ENCODE data around the gene PCSK4. TPM values are rescaled to one million over a fixed set of nuclear protein-coding genes. Genes with fewer than 3 reads are reported as not detected.
A peak's percentile ranks its signal among the peaks of the same experiment; 100 is the strongest.

The PCSK4 gene
- total and polyA plus RNA-seq, 2 of the 4 experiments (the other 2 are of a cell fraction) = 0.72 to 1.7 TPM

DNA sequence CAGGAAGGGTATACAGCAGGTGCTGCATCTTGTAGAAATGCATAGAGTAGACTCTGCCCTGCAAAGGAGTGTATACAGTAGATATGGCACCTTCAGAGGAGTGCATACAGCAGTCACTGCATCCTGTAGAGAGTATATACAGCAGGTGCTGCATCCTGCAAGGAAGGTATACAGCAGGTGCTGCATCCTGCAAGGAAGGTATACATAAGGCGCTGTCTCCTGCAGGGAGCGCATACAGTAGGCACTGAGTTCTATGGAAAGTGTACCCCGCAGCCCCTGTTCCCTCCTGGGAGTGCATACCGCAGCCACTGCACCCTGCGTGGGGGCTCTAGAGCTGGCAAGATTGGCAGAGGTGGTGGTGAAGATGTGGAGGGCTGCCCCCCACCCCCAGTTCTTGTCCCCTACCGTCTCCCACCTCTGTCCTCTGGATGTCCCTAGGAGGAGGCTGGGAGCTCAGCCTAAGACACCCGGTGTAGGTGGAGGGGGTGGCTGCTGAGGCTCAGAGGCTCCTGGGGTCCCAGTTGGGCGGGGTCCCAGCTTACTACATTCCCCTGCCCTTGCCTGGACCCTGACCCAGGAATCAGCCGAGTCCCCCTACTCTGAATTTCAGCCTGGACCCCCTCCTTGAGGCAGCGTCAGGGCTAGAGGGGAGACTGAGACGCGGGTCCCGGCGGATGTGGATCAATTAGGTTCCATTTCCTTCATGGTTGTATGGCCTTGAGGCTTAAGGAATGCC, 25.0 kb upstream of the PCSK4 start (continued):
- TF ChIP-seq, protein P1, sequence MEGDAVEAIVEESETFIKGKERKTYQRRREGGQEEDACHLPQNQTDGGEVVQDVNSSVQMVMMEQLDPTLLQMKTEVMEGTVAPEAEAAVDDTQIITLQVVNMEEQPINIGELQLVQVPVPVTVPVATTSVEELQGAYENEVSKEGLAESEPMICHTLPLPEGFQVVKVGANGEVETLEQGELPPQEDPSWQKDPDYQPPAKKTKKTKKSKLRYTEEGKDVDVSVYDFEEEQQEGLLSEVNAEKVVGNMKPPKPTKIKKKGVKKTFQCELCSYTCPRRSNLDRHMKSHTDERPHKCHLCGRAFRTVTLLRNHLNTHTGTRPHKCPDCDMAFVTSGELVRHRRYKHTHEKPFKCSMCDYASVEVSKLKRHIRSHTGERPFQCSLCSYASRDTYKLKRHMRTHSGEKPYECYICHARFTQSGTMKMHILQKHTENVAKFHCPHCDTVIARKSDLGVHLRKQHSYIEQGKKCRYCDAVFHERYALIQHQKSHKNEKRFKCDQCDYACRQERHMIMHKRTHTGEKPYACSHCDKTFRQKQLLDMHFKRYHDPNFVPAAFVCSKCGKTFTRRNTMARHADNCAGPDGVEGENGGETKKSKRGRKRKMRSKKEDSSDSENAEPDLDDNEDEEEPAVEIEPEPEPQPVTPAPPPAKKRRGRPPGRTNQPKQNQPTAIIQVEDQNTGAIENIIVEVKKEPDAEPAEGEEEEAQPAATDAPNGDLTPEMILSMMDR (conservative IDR thresholded peaks at IDR 0.05; ENCODE audit: low read depth, low read length) = no peak

DNA sequence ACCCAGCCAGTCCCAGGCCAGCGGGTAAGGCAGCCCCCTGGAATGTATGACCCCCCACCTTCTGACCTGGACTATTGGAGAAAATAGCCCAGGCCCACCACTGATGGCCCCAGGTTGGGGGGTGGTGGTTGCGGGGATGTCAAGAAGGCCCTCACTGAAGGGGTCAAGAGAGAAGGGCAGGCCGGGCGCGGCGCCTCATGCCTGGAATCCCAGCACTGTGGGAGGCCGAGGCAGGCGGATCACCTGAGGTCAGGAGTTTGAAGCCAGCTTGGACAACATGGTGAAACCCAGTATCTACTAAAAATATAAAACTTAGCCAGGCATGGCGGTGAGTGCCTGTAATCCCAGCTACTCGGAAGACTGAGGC, 24.1 kb upstream of the PCSK4 start:
- ChIA-PET POLR2A (ENCODE audit: unreplicated experiment) (no interaction called here), CTCF (interaction anchor here (0.7 kb wide), 1 partner anchor 52 kb away, joined by 11 read pairs; no protein-coding TSS in a partner anchor)
- Histone ChIP-seq H4K91ac (ENCODE audit: insufficient read depth, low read depth, low read length) (no peak overlapping the region), H3K9me1 (ENCODE audit: insufficient read depth, low read length) (no peaks in the 10 kb centered on the region), H3K27me3 (ENCODE audit: control insufficient read depth, insufficient read depth, low read length) (no peaks in the 10 kb centered on the region; the same call in 1 of the 2 replicates), H3K27ac (ENCODE audit: insufficient read depth, low read length) (no peak overlapping the region), H2BK15ac (ENCODE audit: low read depth, low read length) (no peak overlapping the region), H2AFZ (replicated peaks; ENCODE audit: low read length, poor library complexity) (no peak overlapping the region), H2BK20ac (ENCODE audit: low read depth, low read length) (no peak overlapping the region), H4K8ac (ENCODE audit: low read depth in 2 of 2, low read length in 2 of 2) (no peak overlapping the region; a peak in 2 of 4 replicates), H2AK9ac (replicated peaks; ENCODE audit: low read depth, low read length, poor library complexity) (no peak overlapping the region), H3K4me1 (ENCODE audit: control insufficient read depth, insufficient read depth, low read length) (peaks cover 4% of the 10 kb centered on the region; the same call in 1 of the 2 replicates), H2BK5ac (ENCODE audit: low read depth, low read length, poor library complexity, severe bottlenecking) (no peak overlapping the region), H2BK120ac (ENCODE audit: low read depth, low read length) (no peak overlapping the region), H3K4ac (ENCODE audit: low read depth, low read length) (peak overlapping the region; percentile 64), H4K5ac (ENCODE audit: low read depth, low read length) (no peak overlapping the region), H2AK5ac (ENCODE audit: low read depth, low read length) (peak overlapping the region; percentile 50; the same call in 1 of the 2 replicates), H4K20me1 (ENCODE audit: insufficient read depth, low read length) (peaks cover 6% of the 10 kb centered on the region; the same call in 1 of the 2 replicates), H3K14ac (replicated peaks; ENCODE audit: low read depth, low read length) (no peak overlapping the region), H3K4me3 (ENCODE audit: insufficient read depth, low read depth, low read length) (no peak overlapping the region), H3K9ac (ENCODE audit: low read depth, low read length) (no peak overlapping the region), H3K79me1 (ENCODE audit: low read depth in 1 of 2, low read length in 2 of 2) (peaks cover 4 to 15% of the 10 kb centered on the region in 2 experiments; a peak in 1 of 4 replicates), H3K23ac (ENCODE audit: low read depth, low read length) (no peak overlapping the region), H3K9me3 (ENCODE audit: control insufficient read depth, insufficient read depth, low read length) (peaks cover 2% of the 10 kb centered on the region; the same call in 1 of the 2 replicates), H3K18ac (ENCODE audit: low read depth, low read length) (no peak overlapping the region), H3K56ac (ENCODE audit: extremely low read depth, insufficient read depth, low read length) (no peak overlapping the region), H3K36me3 (ENCODE audit: control insufficient read depth, insufficient read depth, low read length) (peaks cover 4% of the 10 kb centered on the region; the same call in 1 of the 2 replicates), H3K4me2 (ENCODE audit: low read depth, low read length) (no peak overlapping the region)
- no peak for DNase-seq
- BruUV-seq (replicated peaks) = no TSS peak
- ATAC-seq (ENCODE audit: low read depth) = no peak
- dilution Hi-C loops (cut with HindIII; ENCODE audit: low sequenced_read_pairs, unreplicated experiment) (no loop called here), intact Hi-C loops (cut with micrococcal nuclease) (no loop called here), in situ Hi-C loops (cut with MboI; ENCODE audit: low sequenced_read_pairs) (no loop called here)
- 100% methylated on average over 1 of the region's 10 CpGs; no CpG with 5 or more reads in 1 of the 2 experiments for WGBS, 2 experiments (ENCODE audit: extremely low coverage in 2 of 2, insufficient read length in 1 of 2)
- TF ChIP-seq MAZ (IDR thresholded peaks at IDR 0.05; ENCODE audit: borderline replicate concordance, low read depth, low read length) (no peak), RCOR1 (IDR thresholded peaks at IDR 0.05; ENCODE audit: insufficient replicate concordance, low read length) (no peak), NFE2L2 (IDR thresholded peaks at IDR 0.05; ENCODE audit: low read depth, low read length) (no peak), CEBPB (IDR thresholded peaks at IDR 0.05; ENCODE audit: low read depth, low read length) (no peak), FOS (IDR thresholded peaks at IDR 0.05; ENCODE audit: low read depth, low read length) (no peak)
- TF ChIP-seq, protein P2, sequence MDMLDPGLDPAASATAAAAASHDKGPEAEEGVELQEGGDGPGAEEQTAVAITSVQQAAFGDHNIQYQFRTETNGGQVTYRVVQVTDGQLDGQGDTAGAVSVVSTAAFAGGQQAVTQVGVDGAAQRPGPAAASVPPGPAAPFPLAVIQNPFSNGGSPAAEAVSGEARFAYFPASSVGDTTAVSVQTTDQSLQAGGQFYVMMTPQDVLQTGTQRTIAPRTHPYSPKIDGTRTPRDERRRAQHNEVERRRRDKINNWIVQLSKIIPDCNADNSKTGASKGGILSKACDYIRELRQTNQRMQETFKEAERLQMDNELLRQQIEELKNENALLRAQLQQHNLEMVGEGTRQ (IDR thresholded peaks at IDR 0.05; ENCODE audit: low read depth, low read length) = no peak
- TF ChIP-seq, protein P1 (conservative IDR thresholded peaks at IDR 0.05; ENCODE audit: low read depth, low read length) = no peak
- TF ChIP-seq, protein P3, sequence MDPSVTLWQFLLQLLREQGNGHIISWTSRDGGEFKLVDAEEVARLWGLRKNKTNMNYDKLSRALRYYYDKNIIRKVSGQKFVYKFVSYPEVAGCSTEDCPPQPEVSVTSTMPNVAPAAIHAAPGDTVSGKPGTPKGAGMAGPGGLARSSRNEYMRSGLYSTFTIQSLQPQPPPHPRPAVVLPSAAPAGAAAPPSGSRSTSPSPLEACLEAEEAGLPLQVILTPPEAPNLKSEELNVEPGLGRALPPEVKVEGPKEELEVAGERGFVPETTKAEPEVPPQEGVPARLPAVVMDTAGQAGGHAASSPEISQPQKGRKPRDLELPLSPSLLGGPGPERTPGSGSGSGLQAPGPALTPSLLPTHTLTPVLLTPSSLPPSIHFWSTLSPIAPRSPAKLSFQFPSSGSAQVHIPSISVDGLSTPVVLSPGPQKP (IDR thresholded peaks at IDR 0.05; ENCODE audit: borderline replicate concordance, low read depth, low read length) = no peak

Data from IMR-90 (cell line).